K562 (cell line): ENCODE measurements around the gene C11orf65. TPM values are rescaled to one million over a fixed set of nuclear protein-coding genes. Genes with fewer than 3 reads are reported as not detected.

Source experiments
- BRF2 ChIP-seq: IDR thresholded peaks from 3 replicates; pipeline ENCODE4 v1.6.1; 2011; ENCODE audit warnings: borderline replicate concordance, mild to moderate bottlenecking; ENCODE audit not compliant: insufficient read length, insufficient read depth
- CHAMP1 ChIP-seq: fragments of 450-650 bp; IDR thresholded peaks from 2 replicates; pipeline ENCODE4 v1.6.1; 2016; ENCODE audit warnings: mild to moderate bottlenecking
- CHD2 ChIP-seq: IDR thresholded peaks from 2 replicates; pipeline ENCODE4 v1.6.1; 2011; ENCODE audit warnings: low read depth, low read length
- ETV1 ChIP-seq: fragments of 450-650 bp; conservative IDR thresholded peaks from 2 replicates; pipeline ENCODE4 v1.6.1; 2016; ENCODE audit warnings: missing genetic modification characterization, control low read depth, low read depth, missing compliant biosample characterization
- ETV6 ChIP-seq, 3 experiments: fragments of 150-350 bp in 1 of 3; sonication (generic) in 1 of 3; formaldehyde crosslinking in 1 of 3; IDR thresholded peaks; 2 replicates each; pipeline versions ENCODE4 v1.6.1 to v1.8.0; 2014 to 2022; ENCODE audit warnings: borderline replicate concordance in 2 of 3, low read depth in 2 of 3, antibody characterized with exemption in 1 of 3, low read length in 1 of 3, mild to moderate bottlenecking in 1 of 3, missing genetic modification reagents in 1 of 3
- GTF2E2 ChIP-seq: fragments of 200-800 bp; sonication (Bioruptor generic); IDR thresholded peaks from 2 replicates; pipeline ENCODE4 v1.6.1; 2016; ENCODE audit warnings: missing genetic modification characterization, missing compliant biosample characterization
- KLF13 ChIP-seq: fragments of 450-650 bp; IDR thresholded peaks from 2 replicates; pipeline ENCODE4 v1.6.1; 2016; ENCODE audit warnings: missing genetic modification characterization, low read depth, mild to moderate bottlenecking, missing compliant biosample characterization, moderate library complexity, borderline replicate concordance
- MIER1 ChIP-seq: fragments of 450-650 bp; IDR thresholded peaks from 2 replicates; pipeline ENCODE4 v1.6.1; 2016; ENCODE audit warnings: antibody characterized with exemption, mild to moderate bottlenecking, low read depth
- MYBL2 ChIP-seq, 2 experiments: fragments of 450-650 bp in 1 of 2; sonication (generic) in 1 of 2; formaldehyde crosslinking in 1 of 2; IDR thresholded peaks; 2 replicates each; pipeline versions ENCODE4 v1.6.1 to v1.8.1; 2017 to 2022; ENCODE audit warnings: borderline replicate concordance in 1 of 2, inconsistent platforms in 1 of 2, low read depth in 1 of 2, mild to moderate bottlenecking in 1 of 2, missing genetic modification reagents in 1 of 2, moderate library complexity in 1 of 2
- NFATC3 ChIP-seq: fragments of 450-650 bp; IDR thresholded peaks from 2 replicates; pipeline ENCODE4 v1.6.1; 2017; ENCODE audit warnings: mild to moderate bottlenecking
- NR1H2 ChIP-seq: sonication (generic); formaldehyde crosslinking; IDR thresholded peaks from 2 replicates; pipeline ENCODE4 v1.4.0; 2020; ENCODE audit warnings: mild to moderate bottlenecking, missing genetic modification reagents
- NR2C2 ChIP-seq, 2 experiments: fragments of 200-800 bp in 1 of 2; sonication (Bioruptor generic) in 1 of 2; sonication (generic) in 1 of 2; formaldehyde crosslinking in 1 of 2; IDR thresholded peaks; 2 replicates each; pipeline versions ENCODE4 v1.6.1 to v1.8.0; 2016 to 2022; ENCODE audit warnings: mild to moderate bottlenecking in 1 of 2, missing compliant biosample characterization in 1 of 2, missing genetic modification characterization in 1 of 2, missing genetic modification reagents in 1 of 2
- ZNF12 ChIP-seq: sonication (generic); formaldehyde crosslinking; IDR thresholded peaks from 2 replicates; pipeline ENCODE4 v1.4.0; 2020; ENCODE audit warnings: mild to moderate bottlenecking, missing genetic modification reagents
- ZNF311 ChIP-seq: fragments of 250-450 bp; sonication (Bioruptor Pico); IDR thresholded peaks from 2 replicates; pipeline ENCODE4 v1.4.0; 2020; ENCODE audit warnings: mild to moderate bottlenecking, moderate library complexity
- ZNF696 ChIP-seq: fragments of 250-450 bp; sonication (Bioruptor Pico); conservative IDR thresholded peaks from 2 replicates; pipeline ENCODE4 v1.4.0; 2020; ENCODE audit warnings: mild to moderate bottlenecking, moderate library complexity
- ZNF764 ChIP-seq: fragments of 250-450 bp; sonication (Bioruptor Pico); IDR thresholded peaks from 2 replicates; pipeline ENCODE4 v1.4.0; 2020; ENCODE audit warnings: low read depth, mild to moderate bottlenecking, moderate library complexity
- polyA plus RNA-seq, 8 experiments: library from polyadenylated mRNA; depleted of rRNA in 4 of 8; stranded (reverse) in 5 of 8; unstranded in 3 of 8; fragments of >200 nt; fragmentation: Nextera tagmentation in 2 of 8; fragmentation: Illumina TruSeq in 1 of 8; extraction: Ambion mirVana in 2 of 8; extraction: Trizol in 1 of 8; gene quantifications; 2 replicates each; pipeline versions ENCODE4 v1.2.1 to v1.2.3, GENCODE V29; 2011 to 2014; ENCODE audit warnings: inconsistent platforms in 1 of 8, missing spikeins in 1 of 8
- total RNA-seq, 7 experiments: library from RNA; depleted of rRNA in 6 of 7; stranded (reverse); fragments of >200 nt in 6 of 7; fragmentation: Illumina TruSeq in 2 of 7; extraction: Trizol in 2 of 7; gene quantifications; 2 replicates each; pipeline versions ENCODE4 v1.2.1 to v1.2.3, GENCODE V29; 2011 to 2021; ENCODE audit warnings: low replicate concordance in 1 of 7
- TF ChIP-seq, protein P1 (sequence below): fragments of 250-450 bp; sonication (Bioruptor Pico); IDR thresholded peaks from 2 replicates; pipeline ENCODE4 v1.4.0; 2020; ENCODE audit warnings: mild to moderate bottlenecking, moderate library complexity

The C11orf65 gene
- total and polyA plus RNA-seq, 9 of the 15 experiments (the other 6 are each of a cell fraction or from before 2014, with no cell fraction given) = 1.0 to 2.1 (median 1.2) TPM

GRCh38 chr11:108498046-108498815 is 30.9 kb upstream of the C11orf65 start, which contains the start of gene POGLUT3 (continued):
- no peak for TF ChIP-seq ETV6 (IDR thresholded peaks at IDR 0.05; ENCODE audit: borderline replicate concordance in 1 of 2, low read depth in 2 of 2, low read length in 1 of 2)
- TF ChIP-seq ETV6 (CRISPR knock-in tag; IDR thresholded peaks at IDR 0.05; ENCODE audit: borderline replicate concordance) = peak; percentile 96; the same call in 1 of the 2 replicates
- TF ChIP-seq ZNF12 = 0 out of 2 replicates have a peak, but pooled peaks have one; percentile 85
- no peak for TF ChIP-seq ZNF696
- TF ChIP-seq ETV1 (tag) = no peak
- no peak for TF ChIP-seq ZNF764 (CRISPR knock-in tag)
- peak; percentile 52; the same call in 1 of the 2 replicates for TF ChIP-seq CHAMP1
- TF ChIP-seq MIER1 = 0 out of 2 replicates have a peak, but pooled peaks have one; percentile 25
- TF ChIP-seq NFATC3 = no peak
- no peak for TF ChIP-seq CHD2
- no peak for TF ChIP-seq MYBL2 (IDR thresholded peaks at IDR 0.05; ENCODE audit: low read depth)
- no peak for TF ChIP-seq MYBL2 (CRISPR knock-in tag; IDR thresholded peaks at IDR 0.05; ENCODE audit: borderline replicate concordance)
- 0 out of 2 replicates have a peak, but pooled peaks have one; percentile 69 for TF ChIP-seq NR2C2 (CRISPR knock-in tag; IDR thresholded peaks at IDR 0.05)
- peak; percentile 44; the same call in 1 of the 2 replicates for TF ChIP-seq NR2C2 (tag; IDR thresholded peaks at IDR 0.05)
- TF ChIP-seq BRF2 = no peak
- TF ChIP-seq GTF2E2 (tag) = peak; percentile 89
- TF ChIP-seq NR1H2 (CRISPR knock-in tag) = peak; percentile 94
- peak; percentile 34; the same call in 1 of the 2 replicates for TF ChIP-seq KLF13 (tag)
- TF ChIP-seq ZNF311 (CRISPR knock-in tag) = no peak
- TF ChIP-seq, protein P1, sequence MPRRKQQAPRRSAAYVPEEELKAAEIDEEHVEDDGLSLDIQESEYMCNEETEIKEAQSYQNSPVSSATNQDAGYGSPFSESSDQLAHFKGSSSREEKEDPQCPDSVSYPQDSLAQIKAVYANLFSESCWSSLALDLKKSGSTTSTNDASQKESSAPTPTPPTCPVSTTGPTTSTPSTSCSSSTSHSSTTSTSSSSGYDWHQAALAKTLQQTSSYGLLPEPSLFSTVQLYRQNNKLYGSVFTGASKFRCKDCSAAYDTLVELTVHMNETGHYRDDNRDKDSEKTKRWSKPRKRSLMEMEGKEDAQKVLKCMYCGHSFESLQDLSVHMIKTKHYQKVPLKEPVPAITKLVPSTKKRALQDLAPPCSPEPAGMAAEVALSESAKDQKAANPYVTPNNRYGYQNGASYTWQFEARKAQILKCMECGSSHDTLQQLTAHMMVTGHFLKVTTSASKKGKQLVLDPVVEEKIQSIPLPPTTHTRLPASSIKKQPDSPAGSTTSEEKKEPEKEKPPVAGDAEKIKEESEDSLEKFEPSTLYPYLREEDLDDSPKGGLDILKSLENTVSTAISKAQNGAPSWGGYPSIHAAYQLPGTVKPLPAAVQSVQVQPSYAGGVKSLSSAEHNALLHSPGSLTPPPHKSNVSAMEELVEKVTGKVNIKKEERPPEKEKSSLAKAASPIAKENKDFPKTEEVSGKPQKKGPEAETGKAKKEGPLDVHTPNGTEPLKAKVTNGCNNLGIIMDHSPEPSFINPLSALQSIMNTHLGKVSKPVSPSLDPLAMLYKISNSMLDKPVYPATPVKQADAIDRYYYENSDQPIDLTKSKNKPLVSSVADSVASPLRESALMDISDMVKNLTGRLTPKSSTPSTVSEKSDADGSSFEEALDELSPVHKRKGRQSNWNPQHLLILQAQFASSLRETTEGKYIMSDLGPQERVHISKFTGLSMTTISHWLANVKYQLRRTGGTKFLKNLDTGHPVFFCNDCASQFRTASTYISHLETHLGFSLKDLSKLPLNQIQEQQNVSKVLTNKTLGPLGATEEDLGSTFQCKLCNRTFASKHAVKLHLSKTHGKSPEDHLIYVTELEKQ (CRISPR knock-in tag) = no peak
